Kidney (tissue), 14 donors: ENCODE measurements around the gene GDF10. TPM values are rescaled to one million over a fixed set of nuclear protein-coding genes. Genes with fewer than 3 reads are reported as not detected.

ENCODE experiments used
- DNase-seq, 5 donors: peaks; one replicate each; pipeline ENCODE4 v3.0.0-alpha.2; 2013 to 2020
- FAIRE-seq: peaks from 2 replicates; lab custom pipeline; 2012; peaks lifted over from hg19 to GRCh38; lab: Jason Lieb, UNC
- H3K27ac ChIP-seq, 2 donors: one replicate each; pipeline ENCODE4 v1.7.0; 2013; ENCODE audit warnings: low read depth in 2 of 2, low read length in 2 of 2, inconsistent platforms in 1 of 2
- H3K27me3 ChIP-seq: one replicate; pipeline ENCODE4 v1.7.1; 2013; ENCODE audit warnings: low read length, inconsistent platforms; ENCODE audit not compliant: control insufficient read depth, insufficient read depth
- H3K36me3 ChIP-seq, 3 donors: one replicate each; pipeline versions ENCODE4 v1.7.0 to v1.7.1; 2013; ENCODE audit warnings: low read length in 3 of 3, control low read depth in 1 of 3, inconsistent platforms in 1 of 3; ENCODE audit not compliant: insufficient read depth in 3 of 3, control insufficient read depth in 2 of 3
- H3K4me1 ChIP-seq, 3 donors: one replicate each; pipeline versions ENCODE4 v1.7.0 to v1.7.1; 2013; ENCODE audit warnings: low read length in 3 of 3, inconsistent platforms in 1 of 3, low read depth in 1 of 3; ENCODE audit not compliant: control insufficient read depth in 2 of 3, insufficient read depth in 2 of 3
- H3K4me3 ChIP-seq, 3 donors: one replicate each; pipeline versions ENCODE4 v1.7.0 to v1.8.1; 2013; ENCODE audit warnings: low read length in 3 of 3, control low read depth in 1 of 3, inconsistent platforms in 1 of 3
- H3K9ac ChIP-seq, 3 donors: one replicate each; pipeline versions ENCODE4 v1.7.0 to v1.7.1; 2013; ENCODE audit warnings: low read length in 3 of 3, control low read depth in 1 of 3, inconsistent platforms in 1 of 3
- H3K9me3 ChIP-seq, 3 donors: one replicate each; pipeline versions ENCODE4 v1.7.0 to v1.7.1; 2013; ENCODE audit warnings: low read length in 3 of 3, control low read depth in 1 of 3, inconsistent platforms in 1 of 3; ENCODE audit not compliant: control insufficient read depth in 2 of 3, insufficient read depth in 1 of 3
- intact Hi-C: fragments of 100-400 bp; cut with DNase I; formaldehyde crosslinking; loops from one replicate; pipeline ENCODE4 v1.11.1; 2022
- polyA plus RNA-seq: library from polyadenylated mRNA; stranded (reverse); fragments of 350-450 nt; fragmentation: Illumina TruSeq; extraction: RNeasy Lipid Tissue Mini Kit (QIAGEN cat#74804); gene quantifications from one replicate; pipeline ENCODE4 v1.2.3, GENCODE V29; 2014; ENCODE audit warnings: low read depth, low replicate concordance; ENCODE audit not compliant: insufficient read depth
- total RNA-seq: library from RNA; stranded (reverse); fragmentation: NEBNext Ultra II Directional; extraction: Animal tissue kit (Norgen Biotek cat#: 25700); gene quantifications from one replicate; pipeline ENCODE4 v1.2.1, GENCODE V29; 2021
- TF ChIP-seq, protein P1 (sequence below): IDR thresholded peaks from 3 replicates; pipeline ENCODE4 v1.5.1; 2012; ENCODE audit warnings: mild to moderate bottlenecking, moderate library complexity, borderline replicate concordance; ENCODE audit not compliant: insufficient read depth; ENCODE audit errors: extremely low read depth
- donor health status: control.
- donor health status: control.
- donor health status: control.
- donor health status: control.
- donor health status: control.
- donor health status: DM: yes; HTN: yes; CAD: no.
- donor health status: Normal renal cell carcinoma (clear cell type).

GDF10 gene
- total and polyA plus RNA-seq, 2 donors from 2014 or later = 1.1 TPM; not detected in 1

DNA sequence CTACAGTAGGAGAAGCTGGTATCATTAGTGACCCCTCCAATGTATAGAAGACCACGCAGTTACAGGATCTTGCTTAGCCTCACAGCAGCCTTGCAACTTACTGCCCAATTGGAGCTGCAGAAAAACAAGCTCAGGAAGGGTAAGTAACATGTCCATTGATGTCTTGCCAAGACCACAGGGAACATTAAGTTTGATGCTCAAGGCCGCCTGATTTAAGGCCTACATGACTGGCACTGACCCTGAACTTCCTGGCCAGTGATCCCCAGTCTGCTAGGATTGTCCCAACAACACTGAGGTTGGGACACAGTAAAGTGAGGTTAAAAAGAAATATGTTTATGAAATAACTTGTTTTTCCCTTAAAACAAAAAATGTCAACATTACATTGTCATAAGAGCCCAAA lies 15.4 kb downstream of the GDF10 start:
- intact Hi-C loops = loop anchor here (10.0 kb wide), 1 partner anchor 291 kb away; no protein-coding TSS in a partner anchor

DNA sequence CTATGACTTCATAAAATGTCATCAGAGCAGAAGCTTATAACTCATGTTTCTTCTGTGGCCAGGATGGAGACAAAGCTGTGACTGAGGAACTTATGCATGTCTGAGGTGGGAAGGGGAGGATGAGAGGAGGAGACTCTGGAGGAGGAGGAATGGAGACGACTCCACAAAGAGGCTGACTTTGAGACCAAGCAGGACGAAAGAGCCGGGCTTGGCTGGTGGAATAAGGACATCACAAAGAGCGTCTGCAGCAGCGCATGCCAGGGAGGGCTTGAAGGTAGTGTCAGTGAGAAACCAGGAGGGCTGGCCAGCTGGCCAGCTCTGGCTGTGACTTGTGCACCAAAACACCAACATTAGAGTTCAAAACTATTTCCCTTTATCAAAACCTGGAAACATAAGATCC lies 16.1 kb downstream of the GDF10 start:
- no peaks in the 10 kb centered on the region for H3K27me3 ChIP-seq
- FAIRE-seq = no peak
- no peaks in the 10 kb centered on the region for H3K4me1 ChIP-seq
- no peak overlapping the region for H3K9ac ChIP-seq
- DNase-seq = no peak
- intact Hi-C loops = loop anchor here (10.0 kb wide), 1 partner anchor 291 kb away; no protein-coding TSS in a partner anchor
- H3K27ac ChIP-seq = no peak overlapping the region
- TF ChIP-seq, protein P1, sequence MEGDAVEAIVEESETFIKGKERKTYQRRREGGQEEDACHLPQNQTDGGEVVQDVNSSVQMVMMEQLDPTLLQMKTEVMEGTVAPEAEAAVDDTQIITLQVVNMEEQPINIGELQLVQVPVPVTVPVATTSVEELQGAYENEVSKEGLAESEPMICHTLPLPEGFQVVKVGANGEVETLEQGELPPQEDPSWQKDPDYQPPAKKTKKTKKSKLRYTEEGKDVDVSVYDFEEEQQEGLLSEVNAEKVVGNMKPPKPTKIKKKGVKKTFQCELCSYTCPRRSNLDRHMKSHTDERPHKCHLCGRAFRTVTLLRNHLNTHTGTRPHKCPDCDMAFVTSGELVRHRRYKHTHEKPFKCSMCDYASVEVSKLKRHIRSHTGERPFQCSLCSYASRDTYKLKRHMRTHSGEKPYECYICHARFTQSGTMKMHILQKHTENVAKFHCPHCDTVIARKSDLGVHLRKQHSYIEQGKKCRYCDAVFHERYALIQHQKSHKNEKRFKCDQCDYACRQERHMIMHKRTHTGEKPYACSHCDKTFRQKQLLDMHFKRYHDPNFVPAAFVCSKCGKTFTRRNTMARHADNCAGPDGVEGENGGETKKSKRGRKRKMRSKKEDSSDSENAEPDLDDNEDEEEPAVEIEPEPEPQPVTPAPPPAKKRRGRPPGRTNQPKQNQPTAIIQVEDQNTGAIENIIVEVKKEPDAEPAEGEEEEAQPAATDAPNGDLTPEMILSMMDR = no peak
- no peak overlapping the region for H3K4me3 ChIP-seq
- H3K9me3 ChIP-seq = no peaks in the 10 kb centered on the region
- H3K36me3 ChIP-seq = no peaks in the 10 kb centered on the region

More for the DNA sequence above, 15.4 kb downstream of the GDF10 start:
- Histone ChIP-seq H3K36me3 (no peaks in the 10 kb centered on the region), H3K9ac (no peak overlapping the region), H3K27ac (no peak overlapping the region), H3K4me1 (no peaks in the 10 kb centered on the region), H3K9me3 (no peaks in the 10 kb centered on the region), H3K4me3 (no peak overlapping the region), H3K27me3 (no peaks in the 10 kb centered on the region)
- FAIRE-seq (no peak), DNase-seq (peak in 3 of 5 donors; percentile 26 to 57 (median 32))
- TF ChIP-seq, protein P1 = no peak

DNA sequence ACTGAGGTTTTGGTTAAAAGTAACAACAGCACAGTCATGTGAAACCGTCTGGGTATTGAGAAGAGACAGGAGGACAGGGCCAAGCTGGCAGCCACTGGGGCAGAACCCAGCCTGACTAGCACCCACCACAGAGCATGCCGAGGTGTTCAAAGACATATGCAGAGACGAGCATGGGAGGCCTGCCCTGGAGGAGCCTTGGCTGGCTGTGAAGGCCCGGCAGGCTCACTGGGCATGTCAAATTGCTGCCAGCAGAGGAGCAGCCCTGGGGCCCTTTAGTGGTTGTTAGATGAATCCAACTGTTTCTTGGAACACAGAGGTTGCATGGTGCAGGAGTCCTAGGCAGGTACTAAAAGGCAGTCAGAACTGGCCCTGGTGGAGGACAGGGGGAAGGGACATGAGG lies 17.3 kb downstream of the GDF10 start:
- Histone ChIP-seq H3K9ac (no peak overlapping the region), H3K27me3 (no peaks in the 10 kb centered on the region), H3K4me3 (no peak overlapping the region), H3K4me1 (no peaks in the 10 kb centered on the region), H3K36me3 (no peaks in the 10 kb centered on the region), H3K27ac (no peak overlapping the region), H3K9me3 (no peaks in the 10 kb centered on the region)
- TF ChIP-seq, protein P1 = no peak
- FAIRE-seq (no peak), DNase-seq (peak in 1 of 5 donors; percentile 34)
- intact Hi-C loops = loop anchor here (10.0 kb wide), 1 partner anchor 292 kb away; no protein-coding TSS in a partner anchor

- DNase-seq (peak in 1 of 5 donors; percentile 19), FAIRE-seq (no peak)
- H3K4me3 ChIP-seq = no peak overlapping the region
- no peaks in the 10 kb centered on the region for H3K27me3 ChIP-seq
- no peak overlapping the region for H3K27ac ChIP-seq
- TF ChIP-seq, protein P1 = no peak
- no peaks in the 10 kb centered on the region for H3K9me3 ChIP-seq
- no peaks in the 10 kb centered on the region for H3K4me1 ChIP-seq
- intact Hi-C loops = loop anchor here (10.0 kb wide), 1 partner anchor 294 kb away; no protein-coding TSS in a partner anchor
- H3K36me3 ChIP-seq = no peaks in the 10 kb centered on the region
- H3K9ac ChIP-seq = no peak overlapping the region
Measured at GRCh38 chr10:47318706-47319105, 18.7 kb downstream of the GDF10 start.
